ENCODE results near the gene SERHL2.
"Not testable (repeated sequence)": the region's sequence is repeated elsewhere in the genome, so short reads cannot be mapped to it uniquely, and the experiment has no call there.

SERHL2 gene

GRCh38 chr22:42544686-42545085 lies 9.1 kb upstream of the SERHL2 start:
- TF ChIP-seq TAF1 (IDR thresholded peaks at IDR 0.05; ENCODE audit: borderline replicate concordance, low read depth, low read length) (no peak), POLR2AphosphoS5 (IDR thresholded peaks at IDR 0.05; ENCODE audit: low read depth, low read length) (no peak), POLR2A (IDR thresholded peaks at IDR 0.05; ENCODE audit: low read depth, low read length) (no peak)
- FAIRE-seq (no peak), DNase-seq (ENCODE audit: insufficient read length) (no peak)

GRCh38 chr22:42547562-42547961 lies 6.2 kb upstream of the SERHL2 start:
- TF ChIP-seq POLR2A (IDR thresholded peaks at IDR 0.05; ENCODE audit: low read depth, low read length) (no peak), TAF1 (IDR thresholded peaks at IDR 0.05; ENCODE audit: borderline replicate concordance, low read depth, low read length) (no peak), POLR2AphosphoS5 (IDR thresholded peaks at IDR 0.05; ENCODE audit: low read depth, low read length) (no peak)
- DNase-seq (ENCODE audit: insufficient read length): no peak
- FAIRE-seq: no peak

- not testable (repeated sequence) for DNase-seq (ENCODE audit: insufficient read length); FAIRE-seq
Measured at GRCh38 chr22:42548126-42548525, 5.6 kb upstream of the SERHL2 start.

GRCh38 chr22:42548597-42549330 lies 5.0 kb upstream of the SERHL2 start:
- FAIRE-seq: no peak
- no peak for DNase-seq (ENCODE audit: insufficient read length)
- TF ChIP-seq TAF1 (IDR thresholded peaks at IDR 0.05; ENCODE audit: borderline replicate concordance, low read depth, low read length): no peak
- TF ChIP-seq POLR2AphosphoS5 (IDR thresholded peaks at IDR 0.05; ENCODE audit: low read depth, low read length): no peak
- TF ChIP-seq POLR2A (IDR thresholded peaks at IDR 0.05; ENCODE audit: low read depth, low read length): no peak

GRCh38 chr22:42549331-42550060 lies 4.3 kb upstream of the SERHL2 start:
- FAIRE-seq: no peak
- no peak for TF ChIP-seq TAF1 (IDR thresholded peaks at IDR 0.05; ENCODE audit: borderline replicate concordance, low read depth, low read length)
- TF ChIP-seq POLR2AphosphoS5 (IDR thresholded peaks at IDR 0.05; ENCODE audit: low read depth, low read length): no peak
- no peak for TF ChIP-seq POLR2A (IDR thresholded peaks at IDR 0.05; ENCODE audit: low read depth, low read length)
- DNase-seq (ENCODE audit: insufficient read length): no peak

- FAIRE-seq; DNase-seq (ENCODE audit: insufficient read length): not testable (repeated sequence)
Measured at GRCh38 chr22:42552294-42552647, 1.5 kb upstream of the SERHL2 start.

- FAIRE-seq: no peak
Measured at GRCh38 chr22:42560381-42560780, 6.6 kb downstream of the SERHL2 start.

GRCh38 chr22:42560781-42561180 lies 7.0 kb downstream of the SERHL2 start:
- TF ChIP-seq TAF1 (IDR thresholded peaks at IDR 0.05; ENCODE audit: borderline replicate concordance, low read depth, low read length): no peak
- no peak for TF ChIP-seq POLR2A (IDR thresholded peaks at IDR 0.05; ENCODE audit: low read depth, low read length)
- TF ChIP-seq POLR2AphosphoS5 (IDR thresholded peaks at IDR 0.05; ENCODE audit: low read depth, low read length): no peak
- no peak for DNase-seq (ENCODE audit: insufficient read length)
- FAIRE-seq: no peak

More at GRCh38 chr22:42560381-42560780, 6.6 kb downstream of the SERHL2 start:
- DNase-seq (ENCODE audit: insufficient read length): no peak
- no peak for TF ChIP-seq POLR2A (IDR thresholded peaks at IDR 0.05; ENCODE audit: low read depth, low read length)
- no peak for TF ChIP-seq TAF1 (IDR thresholded peaks at IDR 0.05; ENCODE audit: borderline replicate concordance, low read depth, low read length)
- no peak for TF ChIP-seq POLR2AphosphoS5 (IDR thresholded peaks at IDR 0.05; ENCODE audit: low read depth, low read length)

- FAIRE-seq (no peak), DNase-seq (ENCODE audit: insufficient read length) (no peak)
- no peak for TF ChIP-seq POLR2A (IDR thresholded peaks at IDR 0.05; ENCODE audit: low read depth, low read length)
- TF ChIP-seq POLR2AphosphoS5 (IDR thresholded peaks at IDR 0.05; ENCODE audit: low read depth, low read length): no peak
- TF ChIP-seq TAF1 (IDR thresholded peaks at IDR 0.05; ENCODE audit: borderline replicate concordance, low read depth, low read length): no peak
Measured at GRCh38 chr22:42561856-42562255, 8.1 kb downstream of the SERHL2 start.

GRCh38 chr22:42562279-42562678 lies 8.5 kb downstream of the SERHL2 start:
- no peak for TF ChIP-seq POLR2AphosphoS5 (IDR thresholded peaks at IDR 0.05; ENCODE audit: low read depth, low read length)
- no peak for TF ChIP-seq TAF1 (IDR thresholded peaks at IDR 0.05; ENCODE audit: borderline replicate concordance, low read depth, low read length)
- TF ChIP-seq POLR2A (IDR thresholded peaks at IDR 0.05; ENCODE audit: low read depth, low read length): no peak
- no peak for DNase-seq (ENCODE audit: insufficient read length)
- no peak for FAIRE-seq

- no peak for FAIRE-seq
Measured at GRCh38 chr22:42562684-42563083, 8.9 kb downstream of the SERHL2 start.

GRCh38 chr22:42563943-42564342 lies 10.2 kb downstream of the SERHL2 start:
- DNase-seq (ENCODE audit: insufficient read length); FAIRE-seq: not testable (repeated sequence)

More at GRCh38 chr22:42562684-42563083, 8.9 kb downstream of the SERHL2 start:
- TF ChIP-seq POLR2AphosphoS5 (IDR thresholded peaks at IDR 0.05; ENCODE audit: low read depth, low read length) (no peak), TAF1 (IDR thresholded peaks at IDR 0.05; ENCODE audit: borderline replicate concordance, low read depth, low read length) (no peak), POLR2A (IDR thresholded peaks at IDR 0.05; ENCODE audit: low read depth, low read length) (no peak)
- no peak for DNase-seq (ENCODE audit: insufficient read length)
